Spleen (tissue), 11 donors: ENCODE measurements around the gene PTGES2. TPM values are rescaled to one million over a fixed set of nuclear protein-coding genes. Genes with fewer than 3 reads are reported as not detected.

Source experiments
- DNase-seq: peaks from one replicate; pipeline ENCODE4 v3.0.0-alpha.2; 2020
- H3K27ac ChIP-seq, 8 donors: fragments of 200-600 bp; sonication (generic) in 7 of 8; 1 replicate in 4 of 8; 2 replicates in 4 of 8; pipeline versions ENCODE4 v1.5.0 to v1.8.0; 2016 to 2021; ENCODE audit warnings: inconsistent platforms in 4 of 8, mild to moderate bottlenecking in 4 of 8, moderate library complexity in 1 of 8
- H3K27me3 ChIP-seq, 7 donors: fragments of 200-600 bp; sonication (generic) in 6 of 7; replicated peaks in 1 of 7; 1 replicate in 4 of 7; 2 replicates in 3 of 7; pipeline versions ENCODE4 v1.5.0 to v1.8.0; 2016 to 2021; ENCODE audit warnings: inconsistent platforms in 3 of 7, mild to moderate bottlenecking in 1 of 7
- H3K36me3 ChIP-seq, 6 donors: fragments of 200-600 bp; sonication (generic) in 5 of 6; 1 replicate in 4 of 6; 2 replicates in 2 of 6; pipeline versions ENCODE4 v1.5.0 to v1.8.0; 2016 to 2021; ENCODE audit warnings: inconsistent platforms in 2 of 6
- H3K4me1 ChIP-seq, 6 donors: fragments of 200-600 bp; sonication (generic) in 5 of 6; 1 replicate in 3 of 6; 2 replicates in 3 of 6; pipeline versions ENCODE4 v1.5.0 to v1.8.0; 2016 to 2021; ENCODE audit warnings: inconsistent platforms in 3 of 6
- H3K4me3 ChIP-seq, 8 donors: fragments of 200-600 bp; sonication (generic) in 7 of 8; 1 replicate in 4 of 8; 2 replicates in 4 of 8; pipeline versions ENCODE4 v1.5.0 to v1.8.0; 2016 to 2021; ENCODE audit warnings: inconsistent platforms in 4 of 8, mild to moderate bottlenecking in 4 of 8, moderate library complexity in 2 of 8
- H3K9me3 ChIP-seq, 8 donors: fragments of 200-600 bp; sonication (generic) in 7 of 8; 1 replicate in 4 of 8; 2 replicates in 4 of 8; pipeline versions ENCODE4 v1.5.0 to v1.8.0; 2016 to 2021; ENCODE audit warnings: inconsistent platforms in 4 of 8
- CTCF ChIP-seq, 11 experiments: fragments of 200-600 bp in 7 of 11; fragments of 450-650 bp in 4 of 11; sonication (generic) in 4 of 11; IDR thresholded peaks in 8 of 11; conservative IDR thresholded peaks in 3 of 11; 1 replicate in 7 of 11; 2 replicates in 4 of 11; pipeline versions ENCODE4 v1.4.0 to v1.8.0; 2016 to 2021; ENCODE audit warnings: antibody characterized with exemption in 11 of 11, inconsistent platforms in 4 of 11, mild to moderate bottlenecking in 1 of 11
- POLR2A ChIP-seq, 3 donors: fragments of 450-650 bp; IDR thresholded peaks; one replicate each; pipeline ENCODE4 v1.5.1; 2017; ENCODE audit warnings: antibody characterized with exemption in 3 of 3, mild to moderate bottlenecking in 1 of 3
- POLR2AphosphoS5 ChIP-seq, 3 donors: sonication (generic); formaldehyde crosslinking; IDR thresholded peaks; one replicate each; pipeline ENCODE4 v1.5.1; 2017; ENCODE audit warnings: antibody characterized with exemption in 3 of 3
- WGBS, 5 donors: extraction: QIAGEN DNeasy Blood & Tissue Kit in 3 of 5; methylation state at CpG; one replicate each; pipeline versions ENCODE4 v1.1.5 to v1.1.7; 2013 to 2018; 5-methylcytosine and 5-hydroxymethylcytosine counted together
- intact Hi-C: fragments of 100-400 bp; cut with DNase I; formaldehyde crosslinking; loops from one replicate; pipeline ENCODE4 v1.15.0; 2023; ENCODE audit warnings: low total_unique reads
- polyA plus RNA-seq, 3 donors: library from polyadenylated mRNA; stranded (reverse); fragments of 200-250 nt; gene quantifications; one replicate each; pipeline ENCODE4 v1.2.1, GENCODE V29; 2013
- total RNA-seq, 7 donors: library from RNA; depleted of rRNA in 3 of 7; stranded (reverse); fragments of >200 nt in 3 of 7; fragmentation: NEBNext Ultra II Directional in 4 of 7; extraction: Animal tissue kit (Norgen Biotek cat#: 25700) in 4 of 7; gene quantifications; one replicate each; pipeline versions ENCODE4 v1.1.0 to v1.2.1, GENCODE V29; 2016 to 2021
- donor health status: healthy with polysubstance abuse.
- donor health status: DM: no; HTN: no; CAD: no; lungs with moderate emphysema.
- donor health status: DM: no; HTN: no; CAD: no.
- donor health status: Bipolar disorder and iron deficiency.
- donor health status: healthy.
- donor health status: DM: no; HTN: no; CAD: no.
- donor health status: DM: yes; HTN: yes; CAD: no.

Gene PTGES2
- total and polyA plus RNA-seq, 10 donors, result 45.2 to 71.2 (median 56.5) TPM

- no peak for TF ChIP-seq CTCF (IDR thresholded peaks at IDR 0.05 in 8 of 11, conservative IDR thresholded peaks at IDR 0.05 in 3 of 11)
- TF ChIP-seq POLR2AphosphoS5 (IDR thresholded peaks at IDR 0.05), result no peak
- TF ChIP-seq POLR2A (IDR thresholded peaks at IDR 0.05), result no peak
- Histone ChIP-seq H3K9me3 (no peaks in the 10 kb centered on the region), H3K36me3 (peaks cover 0 to 39% (median 19%) of the 10 kb centered on the region in 6 donors), H3K4me1 (peaks cover 60 to 100% (median 96%) of the 10 kb centered on the region in 6 donors), H3K27me3 (no peaks in the 10 kb centered on the region), H3K27ac (peak overlapping the region; percentile 53 to 91 (median 86)), H3K4me3 (peak overlapping the region in 5 of 8 donors; percentile 36 to 65 (median 41))
- WGBS, 5 donors, result 66 to 73% (median 68%) methylated on average over 10 to 13 of the region's 13 CpGs
- DNase-seq, result peak; percentile 68
- intact Hi-C loops, result loop anchor here (10.0 kb wide), 1 partner anchor 53 kb away; no protein-coding TSS in a partner anchor
These were observed 29.8 kb downstream of the PTGES2 start for GRCh38 chr9:128097543-128098296.

- Histone ChIP-seq H3K4me1 (peaks cover 61 to 100% (median 96%) of the 10 kb centered on the region in 6 donors), H3K36me3 (peaks cover 0 to 31% (median 11%) of the 10 kb centered on the region in 6 donors), H3K9me3 (no peaks in the 10 kb centered on the region), H3K27me3 (no peaks in the 10 kb centered on the region), H3K4me3 (no peak overlapping the region), H3K27ac (peak overlapping the region in 7 of 8 donors; percentile 80 to 91 (median 86))
- peak; percentile 58 for DNase-seq
- intact Hi-C loops, result loop anchor here (10.0 kb wide), 1 partner anchor 52 kb away; no protein-coding TSS in a partner anchor
- TF ChIP-seq POLR2A (IDR thresholded peaks at IDR 0.05) (no peak), CTCF (IDR thresholded peaks at IDR 0.05 in 8 of 11, conservative IDR thresholded peaks at IDR 0.05 in 3 of 11) (no peak), POLR2AphosphoS5 (IDR thresholded peaks at IDR 0.05) (no peak)
- WGBS, 5 donors, result 85 to 89% (median 87%) methylated on average over 19 of the region's 19 CpGs
These were observed 30.7 kb downstream of the PTGES2 start for GRCh38 chr9:128096616-128097536.

DNA sequence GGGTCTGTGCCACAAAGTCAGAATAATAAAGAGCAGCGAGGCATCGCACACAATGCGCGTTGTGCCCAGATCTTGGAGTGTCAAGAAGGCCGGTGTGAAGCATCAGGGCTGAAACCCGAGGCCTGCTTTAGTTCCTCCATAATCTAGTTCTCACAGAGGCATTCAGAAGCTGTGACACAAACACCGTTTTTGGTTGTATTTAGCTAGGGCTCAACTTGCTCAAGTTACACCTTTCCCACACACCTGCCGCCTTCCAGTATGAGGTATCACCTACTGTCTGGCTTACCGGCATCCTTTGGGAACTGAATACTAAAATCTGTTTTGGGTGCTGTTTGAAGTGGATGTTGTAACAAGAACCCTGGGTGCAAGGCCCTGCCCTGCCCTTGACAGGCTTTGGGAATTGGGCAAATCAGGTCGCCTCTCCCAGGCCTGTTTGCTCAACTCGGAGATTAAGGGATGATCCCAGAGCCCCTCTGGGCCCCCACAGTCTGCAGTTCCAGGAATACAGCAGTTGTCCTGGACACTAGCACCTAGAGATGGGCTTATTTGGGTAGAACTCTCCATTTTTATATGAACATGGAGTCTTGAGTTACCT lies 32.5 kb downstream of the PTGES2 start:
- Histone ChIP-seq H3K4me3 (peak overlapping the region in 1 of 8 donors; percentile 25), H3K27me3 (no peaks in the 10 kb centered on the region), H3K36me3 (peaks cover 0 to 19% (median 0%) of the 10 kb centered on the region in 6 donors), H3K4me1 (peaks cover 54 to 98% (median 91%) of the 10 kb centered on the region in 6 donors), H3K9me3 (no peaks in the 10 kb centered on the region), H3K27ac (peak overlapping the region; percentile 1 to 91 (median 83))
- peak; percentile 53 for DNase-seq
- intact Hi-C loops, result loop anchor here (10.0 kb wide), 1 partner anchor 50 kb away; no protein-coding TSS in a partner anchor
- TF ChIP-seq POLR2A (IDR thresholded peaks at IDR 0.05) (no peak), POLR2AphosphoS5 (IDR thresholded peaks at IDR 0.05) (no peak), CTCF (IDR thresholded peaks at IDR 0.05 in 8 of 11, conservative IDR thresholded peaks at IDR 0.05 in 3 of 11) (no peak)
- 88 to 93% (median 89%) methylated on average over 11 of the region's 11 CpGs for WGBS, 5 donors
